IPS DF 4.7 (cell line): ENCODE measurements around the gene SPINK14.
A peak's percentile ranks its signal among the peaks of the same experiment; 100 is the strongest.

Experiments used
- DNase-seq: peaks from one replicate; pipeline ENCODE4 v3.0.0-alpha.2; 2013; ENCODE audit warnings: low spot score; ENCODE audit errors: extremely low read depth

SPINK14 gene

GRCh38 chr5:148168246-148168645 lies at the start of gene SPINK14:
TSS of gene SPINK14 (plus strand) at chr5:148168546. CDS start at chr5:148169733, 1,187 bp downstream.
- DNase-seq = no peak

- DNase-seq = no peak
These were observed 48.0 kb upstream of the SPINK14 start for GRCh38 chr5:148120317-148120716.

- no peak for DNase-seq
These were observed 42.7 kb upstream of the SPINK14 start for GRCh38 chr5:148125641-148126040.

GRCh38 chr5:148135091-148136048 lies 33.0 kb upstream of the SPINK14 start:
- no peak for DNase-seq

- no peak for DNase-seq
These were observed 27.5 kb upstream of the SPINK14 start for GRCh38 chr5:148140846-148141245.

- DNase-seq = no peak
These were observed 26.7 kb upstream of the SPINK14 start for GRCh38 chr5:148141645-148142044.

GRCh38 chr5:148145916-148146315 lies 22.4 kb upstream of the SPINK14 start:
- peak; percentile 28 for DNase-seq

GRCh38 chr5:148146487-148146886 lies 21.9 kb upstream of the SPINK14 start:
- no peak for DNase-seq

- DNase-seq = no peak
These were observed 20.9 kb upstream of the SPINK14 start for GRCh38 chr5:148147415-148147814.

GRCh38 chr5:148151872-148152271 lies 16.5 kb upstream of the SPINK14 start:
- DNase-seq = no peak

- DNase-seq = no peak
These were observed 15.6 kb upstream of the SPINK14 start for GRCh38 chr5:148152781-148153180.

- no peak for DNase-seq
These were observed 11.7 kb upstream of the SPINK14 start for GRCh38 chr5:148156609-148157008.

- DNase-seq = no peak
These were observed 6.3 kb upstream of the SPINK14 start for GRCh38 chr5:148162038-148162437.

GRCh38 chr5:148163345-148163744 lies 5.0 kb upstream of the SPINK14 start:
- DNase-seq = no peak

GRCh38 chr5:148166550-148167283 lies 1.6 kb upstream of the SPINK14 start:
- no peak for DNase-seq

- no peak for DNase-seq
These were observed 4.0 kb downstream of the SPINK14 start for GRCh38 chr5:148172377-148172776.

- DNase-seq = no peak
These were observed 8.1 kb downstream of the SPINK14 start for GRCh38 chr5:148176480-148176879.

GRCh38 chr5:148177207-148177606 lies 8.9 kb downstream of the SPINK14 start:
- no peak for DNase-seq

- DNase-seq = peak; percentile 7
These were observed 11.0 kb downstream of the SPINK14 start for GRCh38 chr5:148179234-148179824.

GRCh38 chr5:148186248-148187003 lies 18.1 kb downstream of the SPINK14 start:
- DNase-seq = no peak

GRCh38 chr5:148191010-148191409 lies 22.7 kb downstream of the SPINK14 start:
- no peak for DNase-seq
